ENCODE results near the gene AGTRAP. TPM values are rescaled to one million over a fixed set of nuclear protein-coding genes. Genes with fewer than 3 reads are reported as not detected.

AGTRAP gene
- total and polyA plus RNA-seq, 7 experiments from 2014 or later = 28.2 to 108 (median 36.2) TPM

DNA sequence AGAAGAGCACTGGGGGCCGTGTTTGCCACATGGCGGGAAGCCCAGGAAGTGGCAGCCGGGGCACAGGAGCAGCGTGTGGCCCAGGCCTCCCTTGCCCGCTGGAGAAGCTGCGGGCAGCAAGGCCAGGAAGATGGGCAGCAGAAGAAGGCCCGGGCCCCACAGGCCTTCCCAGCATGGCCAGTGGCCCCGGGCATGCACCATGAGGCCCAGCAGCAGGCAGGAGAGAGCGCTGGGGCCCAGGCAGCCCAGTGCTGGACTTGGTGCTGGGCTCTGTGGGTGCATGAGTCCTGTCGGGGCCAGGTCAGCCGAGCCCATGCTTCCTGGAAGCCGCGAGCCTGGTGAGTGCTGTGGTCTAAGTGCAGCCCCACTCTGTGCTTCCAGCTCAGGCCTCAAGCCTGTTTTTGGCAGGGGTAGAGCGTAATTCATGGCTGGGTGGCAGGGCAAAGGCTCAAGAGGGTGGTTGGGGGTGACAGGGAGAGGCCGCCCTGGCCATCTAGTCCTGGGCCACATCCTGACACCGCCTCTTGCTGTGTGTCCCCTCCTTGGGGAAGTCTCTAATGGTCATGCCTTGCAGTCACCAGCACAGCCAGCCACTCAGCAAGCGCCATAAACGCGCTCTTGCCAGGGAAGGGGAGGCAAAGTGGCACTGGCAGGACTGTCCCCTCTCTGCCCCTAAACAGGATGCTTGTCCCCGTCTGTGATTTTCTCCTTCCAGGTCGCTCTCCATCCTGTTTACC, 48.5 kb downstream of the AGTRAP start:
- Mint-ChIP-seq H3K36me3 (no peaks in the 10 kb centered on the region), H3K4me3 (peak overlapping the region in 5 of 10 donors; percentile 9 to 70 (median 60)), H3K4me1 (peaks cover 4 to 9% (median 6%) of the 10 kb centered on the region in 7 donors), H3K9me3 (no peaks in the 10 kb centered on the region), H3K27me3 (no peaks in the 10 kb centered on the region), H3K27ac (peak overlapping the region in 1 of 9 donors; percentile 11)
- no peaks in the 10 kb centered on the region for H3K27me3 ChIP-seq (ENCODE audit: control insufficient read depth in 2 of 2, insufficient read depth in 2 of 2, low read length in 2 of 2)
- H3K27ac ChIP-seq (ENCODE audit: low read depth, low read length) = no peak overlapping the region
- ATAC-seq = peak; percentile 8
- H3K4me3 ChIP-seq (ENCODE audit: low read length) = peak overlapping the region; percentile 37
- H3K4me1 ChIP-seq (ENCODE audit: control insufficient read depth in 2 of 2, insufficient read depth in 2 of 2, low read length in 2 of 2) = peaks cover 4 to 11% of the 10 kb centered on the region in 2 donors
- no peak for DNase-seq
- H3K9me3 ChIP-seq (ENCODE audit: control insufficient read depth in 2 of 3, low read length in 3 of 3) = no peaks in the 10 kb centered on the region
- intact Hi-C loops (cut with micrococcal nuclease) = loop anchor here in 1 of 2 donors (2.0 kb wide), 1 partner anchor 110 kb away; no protein-coding TSS in a partner anchor
- peaks cover 0 to under 1% (median 0%) of the 10 kb centered on the region in 3 experiments for H3K36me3 ChIP-seq (ENCODE audit: control insufficient read depth in 2 of 3, insufficient read depth in 3 of 3, low read length in 3 of 3)
- CTCF ChIA-PET = interaction anchor here (0.7 to 1.5 kb wide), 3 partner anchors 13 to 21 kb away, joined by 3 to 5 read pairs (median 3); no protein-coding TSS in a partner anchor
- POLR2A ChIA-PET = interaction anchor here (0.9 kb wide), 1 partner anchor 19 kb away, joined by 3 read pairs; no protein-coding TSS in a partner anchor

DNA sequence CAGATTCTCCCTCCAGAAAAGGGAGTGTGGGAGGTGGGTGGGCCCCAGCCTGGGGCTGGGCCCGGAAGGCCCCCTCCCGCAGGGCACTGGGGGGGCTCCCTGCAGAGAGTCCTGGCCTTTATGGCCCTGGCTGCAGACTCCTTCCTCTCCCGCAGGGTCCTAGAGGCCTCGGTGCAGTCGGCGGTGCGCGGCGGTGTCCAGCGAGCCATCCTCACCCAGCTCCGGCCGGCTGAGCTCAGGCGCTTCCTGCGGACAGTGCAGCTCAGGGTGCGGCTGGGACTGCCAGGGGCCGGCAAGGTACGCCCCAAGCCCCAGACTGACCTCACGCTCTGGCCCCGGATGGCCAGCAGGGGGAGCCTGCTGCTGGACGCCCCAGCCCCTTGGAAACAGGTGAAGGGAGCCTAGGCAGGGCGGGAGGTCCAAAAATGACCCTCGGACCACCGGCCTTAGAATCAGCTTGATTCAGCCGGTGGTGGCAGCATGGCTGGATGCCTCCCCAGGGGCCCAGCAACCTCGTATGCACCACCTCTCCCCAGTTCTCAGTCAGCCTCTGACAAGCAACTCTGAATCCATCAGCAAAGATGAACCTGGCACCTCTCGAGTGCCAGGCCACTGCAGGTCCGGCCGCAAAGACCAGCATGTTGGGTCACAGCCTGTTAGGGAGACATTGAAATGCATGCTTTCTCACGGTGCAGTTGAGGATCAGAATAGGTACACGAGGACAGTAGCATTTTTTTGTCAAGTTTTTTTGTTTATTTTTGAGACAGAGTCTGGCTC, 49.2 kb downstream of the AGTRAP start:
- DNase-seq (peak in 7 of 9 donors; percentile 11 to 60 (median 17)), ATAC-seq (peak; percentile 81)
- Histone ChIP-seq H3K4me1 (ENCODE audit: control insufficient read depth in 2 of 2, insufficient read depth in 2 of 2, low read length in 2 of 2) (peaks cover 4 to 11% of the 10 kb centered on the region in 2 donors), H3K4me3 (ENCODE audit: low read length) (peak overlapping the region; percentile 37), H3K27ac (ENCODE audit: low read depth, low read length) (no peak overlapping the region), H3K36me3 (ENCODE audit: control insufficient read depth in 2 of 3, insufficient read depth in 3 of 3, low read length in 3 of 3) (peaks cover 0 to 8% (median 3%) of the 10 kb centered on the region in 3 experiments), H3K27me3 (ENCODE audit: control insufficient read depth in 2 of 2, insufficient read depth in 2 of 2, low read length in 2 of 2) (no peaks in the 10 kb centered on the region), H3K9me3 (ENCODE audit: control insufficient read depth in 2 of 3, low read length in 3 of 3) (no peaks in the 10 kb centered on the region)
- Mint-ChIP-seq H3K4me1 (peaks cover 4 to 9% (median 6%) of the 10 kb centered on the region in 7 donors), H3K27ac (peak overlapping the region in 3 of 9 donors; percentile 11 to 49 (median 31)), H3K27me3 (no peaks in the 10 kb centered on the region), H3K36me3 (no peaks in the 10 kb centered on the region), H3K9me3 (no peaks in the 10 kb centered on the region), H3K4me3 (peak overlapping the region in 8 of 10 donors; percentile 29 to 70 (median 57))
- ChIA-PET POLR2A (interaction anchor here (0.7 kb wide), 1 partner anchor 113 kb away, joined by 3 read pairs; no protein-coding TSS in a partner anchor), CTCF (interaction anchor here (1.2 to 1.5 kb wide), 2 partner anchors 18 to 21 kb away, joined by 3 to 5 read pairs; no protein-coding TSS in a partner anchor)
- intact Hi-C loops (cut with micrococcal nuclease) = loop anchor here in 1 of 2 donors (1.0 to 2.0 kb wide), 2 partner anchors 18 to 110 kb away; no protein-coding TSS in a partner anchor

DNA sequence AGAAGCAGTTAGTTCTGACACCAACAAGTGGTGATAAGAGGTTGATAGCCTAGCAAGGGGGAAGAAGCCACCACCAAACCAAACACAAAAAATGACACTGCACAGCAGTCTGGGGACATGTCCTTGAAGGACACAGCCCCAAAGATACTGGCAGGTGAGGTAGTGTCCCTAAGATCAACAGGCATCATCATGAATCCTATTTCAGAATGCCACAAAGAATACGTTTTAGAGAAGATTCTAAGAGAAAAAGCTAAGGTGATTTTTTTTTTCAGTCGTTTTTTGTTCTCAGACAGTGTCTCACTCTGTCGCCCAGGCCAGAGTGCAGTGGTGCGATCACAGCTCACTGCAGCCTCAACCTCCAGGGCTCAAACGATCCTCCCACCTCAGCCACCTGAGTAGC, 50.2 kb downstream of the AGTRAP start:
- Mint-ChIP-seq H3K9me3 (no peaks in the 10 kb centered on the region), H3K27me3 (no peaks in the 10 kb centered on the region), H3K27ac (peak overlapping the region in 4 of 9 donors; percentile 17 to 31 (median 24)), H3K36me3 (peaks cover 0 to 4% (median 0%) of the 10 kb centered on the region in 5 donors), H3K4me1 (peaks cover 4 to 9% (median 6%) of the 10 kb centered on the region in 7 donors), H3K4me3 (no peak overlapping the region)
- H3K9me3 ChIP-seq (ENCODE audit: control insufficient read depth in 2 of 3, low read length in 3 of 3) = no peaks in the 10 kb centered on the region
- intact Hi-C loops (cut with micrococcal nuclease) = no loop called here
- H3K27ac ChIP-seq (ENCODE audit: low read depth, low read length) = no peak overlapping the region
- ChIA-PET CTCF (interaction anchor here (0.6 to 1.5 kb wide), 3 partner anchors 17 to 107 kb away, joined by 3 to 5 read pairs (median 4); no protein-coding TSS in a partner anchor), POLR2A (interaction anchor here (1.3 kb wide), 1 partner anchor 17 kb away, joined by 4 read pairs; no protein-coding TSS in a partner anchor)
- no peak for DNase-seq
- no peaks in the 10 kb centered on the region for H3K27me3 ChIP-seq (ENCODE audit: control insufficient read depth in 2 of 2, insufficient read depth in 2 of 2, low read length in 2 of 2)
- H3K4me3 ChIP-seq (ENCODE audit: low read length) = no peak overlapping the region
- H3K36me3 ChIP-seq (ENCODE audit: control insufficient read depth in 2 of 3, insufficient read depth in 3 of 3, low read length in 3 of 3) = peaks cover 0 to 18% (median 3%) of the 10 kb centered on the region in 3 experiments
- no peak for ATAC-seq
- H3K4me1 ChIP-seq (ENCODE audit: control insufficient read depth in 2 of 2, insufficient read depth in 2 of 2, low read length in 2 of 2) = peaks cover 4 to 11% of the 10 kb centered on the region in 2 donors

DNA sequence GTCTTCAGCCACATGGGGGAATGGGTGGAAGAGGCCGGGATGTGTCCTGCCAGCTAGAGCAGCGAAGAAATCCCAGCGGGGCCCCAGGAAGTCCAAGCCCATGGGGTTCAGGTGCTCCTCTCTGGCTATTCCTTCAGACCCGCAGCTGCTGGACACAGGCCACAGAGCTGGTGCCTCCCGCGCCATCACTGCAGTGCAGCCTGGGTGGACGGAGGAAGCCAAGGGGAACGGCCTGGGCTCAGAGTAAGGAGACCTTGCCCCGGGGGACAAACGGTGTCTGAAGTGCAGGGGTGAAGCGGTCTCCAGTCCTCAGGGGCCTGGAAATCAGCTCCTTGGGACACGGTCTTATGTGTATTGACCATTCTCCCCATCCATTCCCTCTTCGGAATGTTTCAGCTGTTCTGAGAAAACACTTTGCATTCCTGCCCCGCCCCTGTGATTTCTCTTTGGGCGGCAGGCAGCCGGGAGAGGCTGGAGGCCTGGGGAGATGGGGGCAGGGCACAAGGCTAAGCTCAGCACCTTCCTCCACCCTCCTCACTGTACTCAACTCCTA, 51.4 kb downstream of the AGTRAP start:
- intact Hi-C loops (cut with micrococcal nuclease) = no loop called here
- H3K4me3 Mint-ChIP-seq = no peak overlapping the region
- Histone ChIP-seq H3K9me3 (ENCODE audit: control insufficient read depth in 2 of 3, low read length in 3 of 3) (no peaks in the 10 kb centered on the region), H3K27me3 (ENCODE audit: control insufficient read depth in 2 of 2, insufficient read depth in 2 of 2, low read length in 2 of 2) (no peaks in the 10 kb centered on the region), H3K4me1 (ENCODE audit: control insufficient read depth in 2 of 2, insufficient read depth in 2 of 2, low read length in 2 of 2) (peaks cover 4 to 11% of the 10 kb centered on the region in 2 donors), H3K36me3 (ENCODE audit: control insufficient read depth in 2 of 3, insufficient read depth in 3 of 3, low read length in 3 of 3) (peaks cover 0 to 30% (median 3%) of the 10 kb centered on the region in 3 experiments), H3K4me3 (ENCODE audit: low read length) (no peak overlapping the region), H3K27ac (ENCODE audit: low read depth, low read length) (no peak overlapping the region)
- H3K36me3 Mint-ChIP-seq = peaks cover 0 to 4% (median 0%) of the 10 kb centered on the region in 5 donors
- POLR2A ChIA-PET = no interaction called here
- ATAC-seq (no peak), DNase-seq (no peak)
- H3K9me3 Mint-ChIP-seq = no peaks in the 10 kb centered on the region
- H3K27ac Mint-ChIP-seq = peak overlapping the region in 1 of 9 donors; percentile 62
- H3K4me1 Mint-ChIP-seq = peaks cover 4 to 9% (median 6%) of the 10 kb centered on the region in 7 donors
- CTCF ChIA-PET = interaction anchor here (0.6 kb wide), 2 partner anchors 122 to 182 kb away, joined by 5 to 6 read pairs; no protein-coding TSS in a partner anchor
- H3K27me3 Mint-ChIP-seq = no peaks in the 10 kb centered on the region

DNA sequence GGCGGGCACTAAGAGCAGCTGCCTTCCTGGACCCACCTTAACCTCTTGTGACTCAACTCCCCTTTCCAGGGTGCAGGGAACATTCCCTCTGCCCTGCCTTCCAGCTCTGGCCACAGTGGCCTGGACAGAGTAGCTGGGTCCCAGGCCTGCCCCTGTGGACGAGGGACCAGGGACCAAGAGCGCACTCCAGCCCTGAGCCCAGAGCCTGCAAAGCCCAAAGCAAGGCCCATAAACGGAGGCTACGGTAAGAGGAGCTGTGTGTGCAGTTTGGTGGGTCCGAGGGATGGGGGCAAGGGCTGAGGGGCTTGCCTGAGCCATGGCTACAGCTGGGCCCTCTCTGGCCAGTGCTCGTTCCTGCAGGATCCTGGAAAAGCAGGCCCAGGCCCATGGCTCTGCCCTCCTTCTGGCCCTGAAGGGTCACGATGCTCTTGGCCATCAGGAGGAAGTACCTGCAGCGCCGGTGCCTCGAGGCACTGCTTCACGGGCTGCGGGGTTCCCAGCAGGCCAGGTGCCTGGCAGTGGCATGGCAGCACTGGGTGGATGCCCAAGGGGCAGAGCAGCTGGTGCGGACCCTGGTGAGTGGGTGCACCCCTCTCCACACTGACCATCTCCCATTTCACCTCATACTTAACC, 52.0 kb downstream of the AGTRAP start:
- ChIA-PET CTCF (interaction anchor here (0.6 kb wide), 1 partner anchor 123 kb away, joined by 5 read pairs; no protein-coding TSS in a partner anchor), POLR2A (no interaction called here)
- H3K27ac Mint-ChIP-seq = peak overlapping the region in 2 of 9 donors; percentile 52 to 62
- no peak overlapping the region for H3K27ac ChIP-seq (ENCODE audit: low read depth, low read length)
- no peaks in the 10 kb centered on the region for H3K27me3 Mint-ChIP-seq
- no peak overlapping the region for H3K4me3 Mint-ChIP-seq
- H3K4me3 ChIP-seq (ENCODE audit: low read length) = no peak overlapping the region
- H3K36me3 Mint-ChIP-seq = peaks cover 0 to 8% (median 0%) of the 10 kb centered on the region in 5 donors
- no peaks in the 10 kb centered on the region for H3K27me3 ChIP-seq (ENCODE audit: control insufficient read depth in 2 of 2, insufficient read depth in 2 of 2, low read length in 2 of 2)
- peaks cover 4 to 9% (median 6%) of the 10 kb centered on the region in 7 donors for H3K4me1 Mint-ChIP-seq
- H3K9me3 ChIP-seq (ENCODE audit: control insufficient read depth in 2 of 3, low read length in 3 of 3) = no peaks in the 10 kb centered on the region
- intact Hi-C loops (cut with micrococcal nuclease) = no loop called here
- no peak for ATAC-seq
- H3K36me3 ChIP-seq (ENCODE audit: control insufficient read depth in 2 of 3, insufficient read depth in 3 of 3, low read length in 3 of 3) = peaks cover 0 to 35% (median 3%) of the 10 kb centered on the region in 3 experiments
- H3K4me1 ChIP-seq (ENCODE audit: control insufficient read depth in 2 of 2, insufficient read depth in 2 of 2, low read length in 2 of 2) = peaks cover 4 to 11% of the 10 kb centered on the region in 2 donors
- no peaks in the 10 kb centered on the region for H3K9me3 Mint-ChIP-seq
- no peak for DNase-seq

Data from naive thymus-derived CD4-positive, alpha-beta T cell (primary cell).